HG02885 (cell line): ENCODE results near the gene PSMD6.

ENCODE experiments used
- ATAC-seq: cut with Tn5 transposase; IDR thresholded peaks from one replicate; pipeline ENCODE4 v1.9.1; 2021; ENCODE audit warnings: mild to moderate bottlenecking; ENCODE audit not compliant: unreplicated experiment, poor library complexity

PSMD6 gene

DNA sequence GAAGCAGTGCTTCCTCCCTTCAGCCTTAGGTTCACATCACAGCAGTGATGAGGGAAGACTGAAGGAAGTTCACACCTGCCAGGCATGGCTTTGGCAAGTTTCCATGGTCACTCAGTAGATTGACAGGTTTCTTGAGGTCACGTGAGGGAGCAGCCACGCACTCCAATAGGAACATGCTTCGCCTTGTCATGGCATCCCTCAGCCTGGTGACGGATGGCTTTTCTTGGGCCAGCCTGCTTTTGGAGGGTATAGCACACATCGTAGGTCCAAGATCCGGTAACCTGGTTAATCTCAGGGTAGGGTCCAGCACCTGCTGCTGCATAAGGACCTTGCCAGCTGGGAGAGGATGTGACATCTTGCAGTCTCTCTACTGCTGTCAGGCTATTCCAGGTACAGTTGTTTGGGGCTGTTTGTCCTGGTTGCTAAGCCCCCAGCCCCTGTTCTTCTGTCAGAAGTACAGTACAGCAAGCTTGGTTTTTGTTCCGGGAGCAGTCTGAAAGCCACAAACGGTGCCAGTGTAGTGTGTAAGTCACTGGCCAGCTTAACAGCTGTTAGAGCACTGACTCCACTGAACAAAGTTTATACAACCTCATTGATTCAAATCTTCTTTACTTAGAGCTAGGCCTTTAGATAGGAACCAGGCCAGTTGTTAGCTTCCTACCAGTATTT, 42.3 kb downstream of the PSMD6 start:
- ATAC-seq: no peak

DNA sequence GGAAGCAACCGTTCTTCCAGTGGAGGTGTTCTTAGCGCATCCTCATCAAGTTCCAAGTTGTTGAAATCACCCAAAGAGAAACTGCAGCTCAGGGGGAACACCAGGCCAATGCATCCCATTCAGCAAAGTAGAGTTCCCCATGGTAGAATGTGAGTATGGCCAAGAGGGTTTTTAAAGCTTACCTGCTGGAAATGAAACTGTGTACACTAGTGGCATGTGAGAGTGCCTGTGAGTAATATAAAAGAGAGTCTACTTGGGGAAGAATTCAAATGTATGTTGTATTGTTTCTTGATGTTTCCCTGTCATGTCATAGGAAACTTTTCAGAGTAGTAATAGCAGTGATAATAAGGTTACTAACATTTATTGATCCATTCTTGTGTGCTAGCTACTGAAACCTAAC, 43.3 kb downstream of the PSMD6 start:
- no peak for ATAC-seq

DNA sequence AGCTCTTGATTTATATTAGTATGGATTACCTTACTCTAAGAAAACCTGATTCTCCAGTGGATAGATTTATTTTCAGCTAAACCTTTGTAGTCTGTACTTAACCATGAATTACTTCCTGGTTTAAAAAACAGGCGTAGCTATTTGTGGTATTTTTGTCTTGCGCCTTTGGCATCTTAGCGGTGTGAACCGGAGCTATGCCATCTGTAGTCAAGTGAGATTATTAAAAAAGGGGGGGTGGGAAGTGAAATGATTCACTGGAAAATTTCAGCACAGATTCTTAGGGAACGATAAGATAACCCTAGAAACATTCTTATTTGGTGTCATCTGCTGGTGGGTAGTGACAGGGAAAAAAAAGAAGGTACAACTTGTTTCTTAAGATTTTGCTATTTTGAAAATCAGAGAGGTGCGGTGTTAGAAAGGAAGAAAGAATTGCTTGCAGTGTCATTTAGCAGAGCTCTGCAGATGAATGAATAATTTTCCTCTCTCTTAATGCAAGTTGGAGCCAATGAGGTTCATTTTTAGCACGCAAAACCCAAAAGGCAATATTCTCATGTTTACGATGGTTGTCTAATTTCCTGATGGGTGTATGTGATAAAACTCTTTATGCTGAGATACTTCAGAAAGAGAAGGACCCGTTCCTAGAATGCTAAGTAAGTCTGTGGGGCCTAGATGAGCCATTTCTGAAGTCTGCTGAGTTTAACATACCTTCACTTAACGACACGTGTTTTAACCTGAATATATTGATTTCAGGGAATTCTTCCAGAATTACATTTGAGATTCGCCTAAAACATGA, 44.0 kb downstream of the PSMD6 start:
- ATAC-seq: no peak

DNA sequence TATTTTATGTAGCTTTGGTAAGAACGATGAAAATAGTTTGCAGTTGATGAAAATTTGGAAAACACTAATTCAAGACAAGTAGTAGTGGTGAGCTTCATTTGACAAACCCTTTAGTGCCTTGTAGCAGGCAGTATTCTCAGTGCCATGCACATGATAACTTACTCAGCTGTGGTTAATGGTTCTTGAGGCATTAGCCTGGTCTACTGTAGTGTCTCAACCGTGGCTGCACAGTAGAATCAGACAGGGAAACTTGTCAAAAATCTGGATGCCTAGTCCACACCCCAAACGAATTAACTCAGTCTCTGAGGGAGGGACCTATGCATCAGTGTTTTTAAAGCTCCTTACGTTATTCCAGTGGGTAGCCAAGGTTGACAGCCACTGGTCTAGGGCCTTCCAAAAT, 45.4 kb downstream of the PSMD6 start:
- no peak for ATAC-seq

DNA sequence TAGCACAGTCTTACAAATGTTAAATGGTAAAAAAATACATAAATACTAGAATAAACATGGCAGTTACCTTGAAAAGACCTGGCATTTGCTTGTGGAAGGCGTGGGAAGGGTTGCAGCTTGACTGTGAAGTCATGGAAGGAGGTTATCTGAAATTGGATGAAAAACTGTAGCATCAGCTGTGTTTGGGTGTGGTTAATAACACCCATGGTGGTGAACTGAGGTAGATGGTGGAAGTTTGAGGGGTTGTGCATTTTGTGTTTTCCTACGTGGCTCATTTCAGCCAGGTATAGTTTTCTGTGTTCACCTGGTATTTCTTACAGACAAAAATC, 46.5 kb downstream of the PSMD6 start:
- no peak for ATAC-seq

DNA sequence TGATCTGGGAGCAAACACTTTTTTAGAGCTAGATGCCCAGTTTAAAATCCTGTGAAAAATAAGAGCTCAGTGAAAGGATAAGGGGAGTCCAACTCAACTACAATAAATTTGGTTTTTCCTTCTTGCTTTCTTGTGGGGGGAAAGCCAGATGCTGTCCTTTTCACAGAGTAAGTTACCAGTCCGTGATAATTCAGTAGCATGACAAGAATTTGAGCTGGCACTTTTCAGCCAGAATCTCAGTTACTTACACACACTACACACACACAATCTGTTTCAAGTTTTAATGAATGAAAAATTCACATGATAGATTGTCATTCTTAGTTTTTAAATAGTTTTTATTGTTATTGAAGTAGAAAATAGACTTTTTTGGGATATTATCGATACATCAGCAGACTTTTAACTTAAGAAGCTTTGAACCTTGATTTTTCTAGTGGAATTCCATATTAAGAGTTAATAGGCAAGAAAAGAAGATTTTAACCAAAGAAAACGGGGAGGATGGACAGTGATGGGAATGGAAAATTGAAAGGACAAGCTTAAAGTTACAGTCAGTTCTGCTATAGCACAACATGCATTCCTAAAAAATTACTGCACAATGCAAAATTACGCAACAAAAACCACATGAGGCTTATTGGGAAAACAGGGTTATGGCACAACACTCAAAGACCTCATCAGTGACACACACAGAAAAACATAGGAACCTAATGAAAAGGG, 47.0 kb downstream of the PSMD6 start:
- ATAC-seq: no peak

DNA sequence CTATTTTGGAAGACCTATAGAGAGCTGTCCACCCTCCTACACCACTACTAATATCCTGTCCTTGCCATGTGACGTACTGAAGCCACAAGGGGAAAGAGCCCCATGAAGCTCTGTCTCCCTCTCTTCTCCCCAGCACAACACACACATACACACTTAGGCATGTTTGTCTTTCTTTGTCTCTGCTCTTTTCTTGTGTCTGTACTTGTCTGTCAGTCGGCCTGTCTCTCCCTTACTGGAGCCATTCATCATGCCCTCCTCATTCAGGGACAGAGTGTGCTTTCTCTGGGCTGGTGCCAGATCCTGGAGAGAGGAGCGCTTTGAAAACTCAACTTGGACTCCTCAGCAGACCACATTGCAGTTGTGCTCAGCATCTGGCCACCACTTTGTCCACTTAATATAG, 47.6 kb downstream of the PSMD6 start:
- ATAC-seq: no peak

DNA sequence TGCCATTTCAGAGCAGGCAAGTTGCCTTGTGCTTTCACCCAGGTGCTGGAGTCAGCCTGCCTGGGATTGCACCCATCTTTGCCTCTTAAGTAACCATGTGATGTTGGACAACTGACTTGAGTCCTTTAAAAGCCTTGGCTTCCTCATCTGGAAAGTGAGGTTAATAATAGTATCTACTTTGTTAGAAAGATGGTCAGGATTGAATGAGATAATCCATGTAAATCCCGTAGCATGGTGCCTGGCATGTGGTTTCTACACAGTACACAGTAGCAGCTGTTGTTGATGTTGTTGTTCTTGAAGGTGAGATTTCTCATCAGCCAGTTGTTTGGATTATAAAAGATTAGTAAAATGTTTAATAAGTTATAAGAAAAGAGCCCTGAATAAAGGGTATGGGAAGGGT, 48.8 kb downstream of the PSMD6 start:
- no peak for ATAC-seq

DNA sequence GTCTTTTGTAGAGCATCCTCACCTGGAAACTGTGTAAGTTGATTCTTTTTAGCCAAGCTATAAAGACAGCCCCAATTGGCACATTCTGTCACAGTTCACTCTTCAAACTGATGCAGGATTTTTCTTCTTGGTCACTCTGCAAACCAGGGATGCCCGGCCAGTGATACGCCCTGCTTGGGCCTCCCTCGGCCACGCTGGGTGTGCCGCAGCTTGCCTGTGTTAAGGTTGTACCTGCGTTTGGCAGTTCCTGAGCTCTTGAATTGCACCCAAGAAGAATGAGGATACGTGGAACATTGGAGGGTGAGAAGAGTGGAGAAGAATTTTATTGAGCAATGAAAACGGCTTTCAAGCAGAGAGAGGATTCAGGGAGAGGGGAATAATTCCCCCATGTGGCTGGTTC, 49.9 kb downstream of the PSMD6 start:
- no peak for ATAC-seq

DNA sequence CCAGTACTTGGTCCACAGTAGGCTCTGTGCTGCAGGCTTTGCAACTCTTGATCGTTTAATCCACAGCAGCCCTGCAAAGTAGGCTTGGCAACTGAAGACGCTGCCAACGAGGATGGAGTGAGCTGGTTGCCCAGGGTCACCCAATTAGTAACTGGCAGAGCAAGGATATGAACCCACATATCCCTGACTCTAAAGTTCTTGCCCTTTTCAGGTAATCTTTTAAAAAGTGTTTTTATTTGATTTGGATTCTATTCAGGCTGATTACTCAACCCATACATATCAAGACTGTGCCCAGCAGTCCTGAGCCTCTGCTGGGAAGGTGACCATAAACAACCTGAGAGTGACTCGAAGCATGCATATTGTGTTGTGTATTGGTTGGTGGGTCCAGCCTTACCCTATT, 50.3 kb downstream of the PSMD6 start:
- no peak for ATAC-seq

DNA sequence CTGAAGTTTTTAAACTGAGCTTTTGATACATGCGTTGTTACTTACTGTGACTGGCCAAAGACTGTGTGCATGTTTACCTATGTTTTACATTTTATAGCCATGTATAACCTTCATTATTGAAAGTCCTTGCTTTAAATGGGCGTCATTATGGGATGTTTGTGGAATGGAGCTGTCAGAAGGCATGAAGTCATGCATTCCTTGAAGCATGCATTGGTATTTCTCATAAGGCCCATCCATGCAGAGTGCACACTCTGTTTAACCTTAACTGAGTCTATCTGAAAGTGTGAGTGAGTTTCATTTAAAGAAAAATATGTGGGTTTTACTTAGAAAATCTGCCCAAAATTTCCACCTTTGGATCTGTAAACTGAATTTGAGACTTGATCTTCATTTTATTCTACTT, 51.1 kb downstream of the PSMD6 start:
- ATAC-seq: no peak

DNA sequence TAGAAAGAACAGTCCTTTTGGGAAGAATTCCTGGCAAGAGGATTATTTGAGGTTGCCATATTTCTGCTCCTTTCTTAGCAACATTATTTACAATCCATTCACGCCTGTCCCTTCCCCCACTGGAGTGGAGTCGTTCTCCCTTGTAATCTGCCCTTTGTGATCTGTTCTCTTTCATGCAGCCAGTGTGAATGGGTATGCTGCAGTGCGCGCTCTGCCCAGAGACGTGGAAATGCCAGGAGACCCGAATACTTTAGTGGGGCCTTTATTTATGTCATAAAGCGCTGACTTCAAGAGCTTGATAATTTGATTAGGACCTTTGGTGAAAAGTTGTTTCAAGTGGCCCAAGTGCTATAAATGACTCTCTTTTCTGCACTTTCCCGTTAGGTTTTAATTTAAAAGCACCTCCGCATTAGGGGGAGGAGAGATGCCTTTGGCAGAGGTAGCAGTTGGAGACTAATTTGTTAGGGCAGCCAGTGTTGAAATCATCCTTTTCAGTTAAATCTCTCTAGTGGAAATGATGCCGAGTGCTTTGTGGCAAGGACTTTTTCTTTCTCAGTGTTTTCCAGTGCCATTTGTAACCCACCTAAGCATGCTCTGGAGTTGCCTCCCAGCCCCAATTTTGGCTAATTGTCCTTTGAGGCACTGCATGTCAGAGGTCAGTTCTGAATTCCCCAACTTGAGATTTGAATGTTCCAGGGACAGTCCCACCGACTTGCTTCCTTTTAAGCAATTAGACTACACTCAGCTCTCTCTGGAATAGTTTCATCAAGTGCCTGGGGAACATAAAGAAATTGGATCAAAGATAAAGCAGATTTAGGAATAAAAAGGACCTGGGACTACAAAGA, 52.4 kb downstream of the PSMD6 start:
- ATAC-seq: no peak

DNA sequence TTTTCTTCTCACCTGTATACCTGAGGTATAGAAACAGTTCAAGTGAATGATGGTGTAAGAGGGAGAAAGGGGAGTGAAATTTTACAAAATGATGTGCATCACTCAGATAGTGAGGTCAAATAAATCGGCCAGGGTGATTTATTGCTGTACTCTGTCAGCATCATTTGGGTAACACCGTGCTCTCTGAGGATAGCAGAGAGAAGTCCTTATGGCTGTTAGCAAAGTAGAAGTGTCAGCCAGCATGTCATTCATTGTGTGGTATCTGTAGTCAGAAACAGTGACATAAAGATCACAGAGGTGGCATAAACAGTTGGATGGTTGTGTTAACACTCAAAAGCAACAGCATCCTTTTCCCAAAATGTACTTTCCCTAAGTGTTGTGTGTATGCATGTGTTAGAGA, 53.4 kb downstream of the PSMD6 start:
- no peak for ATAC-seq

DNA sequence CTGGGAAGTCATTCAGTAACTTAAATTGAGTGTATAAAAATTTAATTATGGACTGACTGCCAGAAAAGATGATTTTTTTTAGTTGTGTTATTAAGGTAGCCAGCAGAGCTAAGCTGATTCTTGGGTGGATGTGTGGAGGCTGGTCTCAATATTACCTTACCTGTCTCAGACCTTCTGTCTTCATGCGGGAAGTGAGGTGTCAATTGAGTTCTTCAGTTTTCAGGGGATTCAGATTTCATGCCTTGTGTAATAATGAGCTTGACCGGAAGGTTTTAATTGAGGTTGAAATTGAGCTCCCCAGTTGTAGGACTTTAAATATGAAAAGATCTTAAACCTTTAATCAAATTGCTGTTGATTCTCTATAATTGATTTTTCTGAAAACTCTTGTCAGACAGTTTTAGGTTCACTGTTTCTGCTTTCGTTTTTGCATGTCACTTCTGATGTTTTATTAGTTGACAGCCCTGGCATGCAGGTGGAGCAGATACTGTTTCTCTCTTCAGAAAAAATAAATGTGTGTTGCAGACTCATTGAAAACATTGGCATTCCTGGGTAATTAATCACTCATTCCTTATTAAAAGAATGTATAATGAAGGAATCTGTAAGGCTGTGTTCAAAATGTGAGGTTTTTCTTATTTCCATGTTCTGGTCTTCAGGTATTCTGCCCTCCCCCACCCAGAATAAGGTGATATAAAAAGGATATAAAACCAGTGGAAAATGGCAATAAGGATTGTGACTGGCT, 54.5 kb downstream of the PSMD6 start:
- peak; percentile 20 for ATAC-seq

DNA sequence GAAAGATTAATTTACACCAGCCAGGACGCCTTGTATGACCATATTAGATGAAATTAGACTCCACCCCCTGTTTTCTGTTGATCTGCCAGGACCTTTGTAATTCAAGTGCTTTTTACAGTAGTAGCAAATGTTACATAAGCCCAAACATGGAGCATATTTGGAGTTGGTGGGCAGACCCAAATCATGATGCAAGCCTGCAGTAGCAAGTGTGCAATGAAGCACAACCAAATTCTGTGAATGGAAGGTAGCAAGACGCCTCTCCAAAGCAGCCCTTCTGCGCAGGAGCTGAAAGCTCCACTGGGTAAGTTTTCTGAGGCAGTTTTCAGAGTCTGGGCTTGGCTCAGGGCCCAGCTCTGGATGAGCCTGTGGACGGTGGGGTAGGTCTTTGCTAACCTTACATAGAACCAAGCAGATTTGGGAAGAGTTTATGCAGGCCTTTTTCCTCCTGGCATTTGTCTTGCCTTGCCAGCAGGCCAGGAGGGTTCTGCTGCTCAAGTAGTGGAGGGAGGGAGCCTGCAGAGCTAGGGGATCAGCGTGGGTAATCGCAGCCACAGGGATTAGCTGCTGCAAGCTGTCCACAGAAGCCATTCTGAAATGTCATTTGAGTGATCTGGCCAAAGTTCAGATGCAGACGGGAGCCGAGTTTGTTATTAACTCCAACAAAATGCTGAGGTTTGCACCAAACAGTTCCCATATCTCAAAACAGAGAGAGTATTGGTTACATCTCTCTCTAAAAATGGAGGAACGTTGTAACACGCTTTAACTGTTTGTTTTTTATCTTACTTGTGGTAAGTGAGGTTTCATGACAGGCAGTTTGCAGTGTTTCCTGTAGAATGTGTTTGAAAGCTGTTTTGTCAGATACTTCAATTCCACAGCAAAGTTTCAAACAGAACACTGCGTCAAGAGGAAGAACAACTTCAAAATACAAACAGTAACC, 55.4 kb downstream of the PSMD6 start:
- ATAC-seq: peak; percentile 61

DNA sequence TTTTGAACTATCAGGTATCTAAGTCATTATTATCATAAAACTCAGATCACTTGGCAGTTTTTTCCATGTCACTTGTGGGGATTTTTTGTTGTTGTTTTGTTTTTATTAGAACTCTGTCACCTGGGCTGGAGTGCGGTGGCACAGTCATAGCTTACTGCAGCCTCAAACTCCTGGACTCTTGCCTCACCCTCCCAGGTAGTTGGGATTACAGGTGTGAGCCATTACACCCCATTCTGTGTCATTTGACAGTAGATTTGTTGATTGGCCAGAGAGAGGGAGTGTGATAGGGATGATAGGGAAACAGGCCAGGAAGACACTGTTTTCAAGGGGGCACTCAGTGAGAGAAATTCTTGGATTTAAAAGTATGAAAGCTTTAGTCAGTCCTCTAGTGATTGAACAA, 56.4 kb downstream of the PSMD6 start:
- no peak for ATAC-seq

DNA sequence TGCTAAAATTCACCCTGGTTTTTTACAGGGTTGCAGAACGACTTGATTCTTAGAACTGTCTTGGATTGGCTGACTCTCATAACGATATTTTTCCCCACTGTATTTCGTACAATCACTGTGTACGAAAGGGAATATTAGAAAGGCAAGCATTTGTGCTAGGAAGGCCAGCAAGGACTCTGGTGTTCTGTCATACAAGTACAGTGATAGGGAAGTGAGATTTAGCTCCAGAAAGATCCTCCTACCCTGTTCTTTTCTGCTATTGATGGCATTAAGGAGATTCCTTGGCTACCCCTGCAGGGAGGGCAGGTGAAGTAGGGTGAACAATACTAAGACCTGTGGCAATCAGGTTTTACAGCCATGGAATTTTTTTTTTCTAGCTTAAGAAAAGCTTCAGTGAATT, 57.3 kb downstream of the PSMD6 start:
- no peak for ATAC-seq

DNA sequence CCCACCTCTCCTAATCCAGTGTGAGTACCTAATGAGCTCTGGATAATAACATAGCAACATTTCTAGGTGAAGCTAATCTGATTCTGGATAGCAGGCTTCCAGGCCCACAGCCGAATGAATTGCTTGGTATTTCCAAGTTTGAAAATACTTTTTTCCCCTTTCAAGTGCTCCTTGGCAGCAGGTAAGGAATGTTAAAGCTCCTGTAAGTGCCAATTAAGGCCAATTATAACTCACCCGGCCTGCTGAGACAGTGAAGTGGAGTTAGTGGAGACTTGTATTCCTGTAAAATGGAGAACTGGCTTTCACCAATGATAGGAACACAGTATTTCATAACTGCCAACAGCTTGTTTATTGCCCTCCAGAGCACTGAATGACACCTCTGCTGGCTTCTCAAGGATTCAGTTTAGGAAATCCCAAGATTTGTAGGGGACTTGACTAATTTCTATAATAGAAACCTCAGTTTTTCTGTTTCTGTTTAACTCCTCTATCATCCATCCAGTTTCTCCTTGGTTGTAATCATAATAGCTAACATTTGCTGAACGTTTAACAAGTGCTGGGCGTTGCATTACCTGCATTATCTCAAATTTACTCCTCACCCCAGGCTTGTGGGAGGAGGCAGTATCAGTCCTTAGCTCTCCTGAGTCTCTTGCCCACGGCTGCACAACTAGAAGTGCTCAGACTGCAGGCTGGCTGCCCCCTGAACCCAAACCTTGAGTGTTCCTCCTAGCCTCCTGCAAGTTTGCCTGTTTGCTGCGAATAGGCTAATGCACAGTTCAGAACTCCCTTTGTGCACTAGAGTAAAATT, 58.4 kb downstream of the PSMD6 start:
- ATAC-seq: no peak
